HG03280 (cell line): ENCODE measurements around the gene NEDD9.
A peak's percentile ranks its signal among the peaks of the same experiment; 100 is the strongest.

Source experiments
- ATAC-seq: cut with Tn5 transposase; IDR thresholded peaks from one replicate; pipeline ENCODE4 v1.9.1; 2021; ENCODE audit warnings: mild to moderate bottlenecking, moderate library complexity; ENCODE audit not compliant: unreplicated experiment

NEDD9 gene

GRCh38 chr6:11236076-11236750 lies 3.7 kb upstream of the NEDD9 start:
- ATAC-seq, result no peak

- ATAC-seq, result no peak
Observed at GRCh38 chr6:11235062-11235461, 2.6 kb upstream of the NEDD9 start.

- no peak for ATAC-seq
Observed at GRCh38 chr6:11233673-11234573, 1.5 kb upstream of the NEDD9 start.

GRCh38 chr6:11232770-11233626 lies 530 bp upstream of the NEDD9 start:
- no peak for ATAC-seq

GRCh38 chr6:11231564-11232192 lies 790 bp downstream of the NEDD9 start:
- no peak for ATAC-seq

- no peak for ATAC-seq
Observed at GRCh38 chr6:11231108-11231463, 1.4 kb downstream of the NEDD9 start.

- no peak for ATAC-seq
Observed at GRCh38 chr6:11230158-11231107, 2.0 kb downstream of the NEDD9 start.

GRCh38 chr6:11229655-11230046 lies 2.8 kb downstream of the NEDD9 start:
- ATAC-seq, result no peak

- ATAC-seq, result no peak
Observed at GRCh38 chr6:11228935-11229654, 3.4 kb downstream of the NEDD9 start.

GRCh38 chr6:11227698-11228097 lies 4.8 kb downstream of the NEDD9 start:
- ATAC-seq, result no peak

GRCh38 chr6:11226005-11226404 lies 6.5 kb downstream of the NEDD9 start:
- ATAC-seq, result no peak

GRCh38 chr6:11224966-11225463 lies 7.5 kb downstream of the NEDD9 start:
- ATAC-seq, result no peak

GRCh38 chr6:11224252-11224965 lies 8.1 kb downstream of the NEDD9 start:
- peak; percentile 74 for ATAC-seq

GRCh38 chr6:11223286-11223864 lies 9.1 kb downstream of the NEDD9 start:
- no peak for ATAC-seq

- ATAC-seq, result no peak
Observed at GRCh38 chr6:11222385-11223277, 9.8 kb downstream of the NEDD9 start.

GRCh38 chr6:11221623-11222384 lies 10.7 kb downstream of the NEDD9 start:
- ATAC-seq, result no peak
